Fibroblast of villous mesenchyme (primary cell): Measurements from ENCODE around the gene ZSWIM1. TPM values are rescaled to one million over a fixed set of nuclear protein-coding genes. Genes with fewer than 3 reads are reported as not detected.
"Not testable (repeated sequence)": the region's sequence is repeated elsewhere in the genome, so short reads cannot be mapped to it uniquely, and the experiment has no call there.

Experiments used
- DNase-seq: peaks from one replicate; pipeline ENCODE4 v3.0.0-alpha.2; 2010; ENCODE audit warnings: low read depth
- H3K4me3 ChIP-seq: 2 replicates; pipeline ENCODE4 v1.5.1; 2011; ENCODE audit warnings: low read depth, mild to moderate bottlenecking, low read length
- total RNA-seq: library from RNA; depleted of rRNA; stranded (reverse); fragments of >200 nt; gene quantifications from 2 replicates; pipeline ENCODE4 v1.2.3, GENCODE V29; 2012
- TF ChIP-seq, protein P1 (sequence below): IDR thresholded peaks from 2 replicates; pipeline ENCODE4 v1.5.1; 2012; ENCODE audit warnings: low read depth, mild to moderate bottlenecking, low read length; ENCODE audit not compliant: insufficient read depth

The ZSWIM1 gene
- total RNA-seq, 1 donor: 9.1 TPM

DNA sequence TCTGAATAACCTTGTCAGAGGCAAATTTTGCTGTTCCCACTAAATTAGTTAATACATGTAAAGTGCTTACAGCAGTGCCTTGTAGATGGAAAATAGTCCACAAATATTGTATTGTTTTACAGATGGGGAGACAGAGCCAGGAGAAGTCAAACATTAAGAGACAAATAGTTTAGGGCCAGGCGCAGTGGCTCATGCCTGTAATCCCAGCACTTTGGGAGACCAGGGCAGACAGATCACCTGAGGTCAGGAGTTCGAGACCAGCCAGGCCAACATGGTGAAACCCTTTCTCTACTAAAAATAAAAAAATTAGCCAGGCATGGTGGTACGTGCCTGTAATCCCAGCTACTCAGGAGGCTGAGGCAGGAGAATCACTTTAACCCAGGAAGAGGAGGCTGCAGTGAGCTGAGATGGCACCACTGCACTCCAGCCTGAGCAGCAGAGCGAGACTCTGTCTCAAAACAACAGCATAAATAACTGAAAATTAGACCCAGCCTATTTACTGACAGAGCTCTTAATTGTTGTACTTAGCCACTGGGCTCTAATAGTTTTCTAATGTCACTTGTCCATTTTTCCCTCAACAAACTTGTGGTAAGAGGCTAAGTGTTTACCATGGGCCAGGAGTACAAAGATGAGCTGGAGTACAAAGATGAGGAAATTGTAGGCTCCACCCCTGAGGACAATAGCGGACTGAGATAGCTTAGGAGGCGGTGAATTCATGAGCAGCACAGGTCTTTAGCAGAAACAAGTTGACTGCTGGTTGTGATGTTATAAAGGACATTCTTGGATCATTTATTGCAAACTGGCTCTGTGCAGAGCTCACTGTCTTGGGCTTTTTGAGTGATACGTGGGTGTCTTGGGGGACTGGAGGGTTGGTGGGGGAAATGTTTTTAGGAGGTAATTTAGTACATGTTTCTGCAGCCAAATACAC lies 17.2 kb upstream of the ZSWIM1 start:
- TF ChIP-seq, protein P1, sequence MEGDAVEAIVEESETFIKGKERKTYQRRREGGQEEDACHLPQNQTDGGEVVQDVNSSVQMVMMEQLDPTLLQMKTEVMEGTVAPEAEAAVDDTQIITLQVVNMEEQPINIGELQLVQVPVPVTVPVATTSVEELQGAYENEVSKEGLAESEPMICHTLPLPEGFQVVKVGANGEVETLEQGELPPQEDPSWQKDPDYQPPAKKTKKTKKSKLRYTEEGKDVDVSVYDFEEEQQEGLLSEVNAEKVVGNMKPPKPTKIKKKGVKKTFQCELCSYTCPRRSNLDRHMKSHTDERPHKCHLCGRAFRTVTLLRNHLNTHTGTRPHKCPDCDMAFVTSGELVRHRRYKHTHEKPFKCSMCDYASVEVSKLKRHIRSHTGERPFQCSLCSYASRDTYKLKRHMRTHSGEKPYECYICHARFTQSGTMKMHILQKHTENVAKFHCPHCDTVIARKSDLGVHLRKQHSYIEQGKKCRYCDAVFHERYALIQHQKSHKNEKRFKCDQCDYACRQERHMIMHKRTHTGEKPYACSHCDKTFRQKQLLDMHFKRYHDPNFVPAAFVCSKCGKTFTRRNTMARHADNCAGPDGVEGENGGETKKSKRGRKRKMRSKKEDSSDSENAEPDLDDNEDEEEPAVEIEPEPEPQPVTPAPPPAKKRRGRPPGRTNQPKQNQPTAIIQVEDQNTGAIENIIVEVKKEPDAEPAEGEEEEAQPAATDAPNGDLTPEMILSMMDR: no peak
- no peak for DNase-seq
- no peak overlapping the region for H3K4me3 ChIP-seq

DNA sequence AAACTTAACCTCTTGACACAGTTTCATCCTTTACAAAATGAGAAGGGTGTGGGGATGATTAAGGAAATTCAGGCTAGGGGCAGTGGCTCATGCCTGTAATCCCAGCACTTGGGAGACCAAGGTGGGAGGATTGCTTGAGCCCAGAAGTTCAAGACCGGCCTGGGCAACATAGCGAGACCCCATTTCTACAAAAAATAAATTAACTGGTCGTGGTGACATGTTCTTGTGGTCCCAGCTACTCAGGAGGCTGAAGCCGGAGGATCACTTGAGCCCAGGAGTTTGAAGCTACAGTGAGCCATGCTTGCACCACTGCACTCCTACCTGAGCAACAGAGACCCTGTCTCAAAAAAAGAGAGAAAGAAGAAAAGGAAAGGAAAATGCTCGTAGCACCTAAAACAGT lies 14.6 kb upstream of the ZSWIM1 start:
- TF ChIP-seq, protein P1: no peak
- DNase-seq: no peak
- H3K4me3 ChIP-seq: no peak overlapping the region

DNA sequence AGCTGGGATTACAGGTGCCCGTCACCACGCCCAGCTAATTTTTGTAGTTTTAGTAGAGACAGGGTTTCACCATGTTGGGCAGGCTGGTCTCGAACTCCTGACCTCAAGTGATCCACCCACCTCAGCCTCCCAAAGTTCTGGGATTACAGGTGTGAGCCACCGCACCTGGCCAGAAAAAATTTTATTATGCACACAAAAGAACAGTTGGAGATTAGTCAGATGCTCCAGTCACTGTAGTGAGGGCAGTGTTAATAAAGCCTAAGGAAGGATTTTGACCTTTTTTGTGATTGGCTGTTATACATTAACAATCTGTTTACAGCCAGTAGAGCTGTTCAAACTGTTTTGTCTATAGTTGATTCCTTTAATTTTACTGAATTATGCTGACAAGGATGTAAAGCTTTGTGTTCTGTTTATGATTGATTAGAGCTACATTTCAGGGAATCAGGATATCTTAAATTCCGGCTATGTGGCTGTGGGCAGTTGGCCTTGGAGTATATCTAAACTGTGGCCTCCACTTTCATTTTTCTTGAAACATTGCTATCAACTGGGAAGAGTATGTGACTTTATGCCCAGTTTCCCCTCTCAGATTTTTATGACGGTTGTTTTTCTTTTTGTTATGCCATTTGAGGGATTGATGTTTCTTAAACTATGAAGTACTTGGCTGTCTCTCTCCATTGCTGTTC lies 13.8 kb upstream of the ZSWIM1 start:
- no peak overlapping the region for H3K4me3 ChIP-seq
- no peak for DNase-seq
- TF ChIP-seq, protein P1: no peak

DNA sequence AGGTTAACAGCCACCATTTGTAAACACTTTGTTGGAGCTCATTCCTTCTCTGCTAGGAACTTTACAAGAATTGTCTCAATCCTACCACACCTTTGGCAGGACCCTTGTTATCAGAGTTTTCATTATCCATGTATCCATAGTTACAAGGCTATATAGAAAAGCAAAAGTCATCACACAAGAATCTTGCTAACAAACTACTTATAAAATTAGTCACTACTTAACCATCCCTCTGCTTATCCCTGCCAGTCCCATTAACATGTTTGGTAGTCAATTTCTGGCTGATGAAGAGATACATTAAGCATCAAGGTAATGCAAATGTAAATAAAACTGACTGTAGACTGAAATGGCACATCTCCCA lies 13.2 kb upstream of the ZSWIM1 start:
- peak; percentile 61 for DNase-seq
- TF ChIP-seq, protein P1: no peak
- no peak overlapping the region for H3K4me3 ChIP-seq

DNA sequence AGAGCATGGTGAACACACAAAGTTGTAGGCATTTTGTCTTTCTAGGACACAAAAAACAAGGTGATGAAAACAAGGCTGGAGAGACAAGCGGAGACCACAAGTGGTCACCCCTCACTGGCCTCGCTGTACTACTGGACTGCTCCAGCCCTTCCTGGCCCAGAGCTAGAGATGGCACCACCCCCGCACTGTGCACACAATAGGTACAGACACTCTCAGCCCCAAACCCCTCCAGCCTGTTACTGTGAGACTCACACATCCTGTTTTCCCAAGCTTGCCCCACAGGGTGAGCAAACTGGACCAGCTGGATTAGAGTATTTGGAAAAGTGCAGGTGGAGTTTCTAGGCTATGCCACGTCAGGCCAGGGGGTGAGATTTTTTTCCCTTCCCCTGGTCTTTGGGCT lies 8.4 kb upstream of the ZSWIM1 start:
- TF ChIP-seq, protein P1: no peak
- no peak overlapping the region for H3K4me3 ChIP-seq
- no peak for DNase-seq

DNA sequence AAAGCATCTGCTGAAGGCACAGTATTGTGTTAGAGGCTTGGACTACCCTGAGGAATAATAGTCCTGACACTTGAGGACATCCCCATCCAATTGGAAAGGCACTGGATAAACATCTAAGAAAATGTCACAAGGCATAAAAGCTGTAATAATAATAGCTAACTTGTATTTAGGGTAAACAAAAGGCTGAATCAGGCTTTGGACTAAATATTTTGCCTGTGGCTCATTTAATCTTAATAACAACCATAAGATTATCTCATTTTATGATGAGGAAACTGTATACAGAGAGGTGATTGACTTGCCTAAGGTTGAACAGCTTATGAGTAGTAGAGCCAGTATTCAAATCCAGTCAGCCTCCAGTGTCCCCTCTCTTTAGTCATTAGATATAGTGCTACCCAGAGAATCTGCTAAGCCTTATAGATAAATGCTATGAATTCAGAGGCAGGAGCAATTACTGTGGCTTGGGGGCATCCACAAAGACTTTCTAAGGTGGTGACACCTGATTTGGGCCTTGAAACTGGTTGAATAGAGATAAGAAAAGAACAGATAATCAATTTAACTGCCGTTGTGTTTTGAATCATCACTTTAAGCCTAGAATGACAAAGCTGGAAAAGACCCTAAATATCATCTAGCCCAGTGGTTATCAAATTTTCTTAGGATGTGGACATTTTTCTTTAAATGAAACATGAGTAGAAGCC lies 7.5 kb upstream of the ZSWIM1 start:
- H3K4me3 ChIP-seq: no peak overlapping the region
- DNase-seq: peak; percentile 35
- TF ChIP-seq, protein P1: no peak

DNA sequence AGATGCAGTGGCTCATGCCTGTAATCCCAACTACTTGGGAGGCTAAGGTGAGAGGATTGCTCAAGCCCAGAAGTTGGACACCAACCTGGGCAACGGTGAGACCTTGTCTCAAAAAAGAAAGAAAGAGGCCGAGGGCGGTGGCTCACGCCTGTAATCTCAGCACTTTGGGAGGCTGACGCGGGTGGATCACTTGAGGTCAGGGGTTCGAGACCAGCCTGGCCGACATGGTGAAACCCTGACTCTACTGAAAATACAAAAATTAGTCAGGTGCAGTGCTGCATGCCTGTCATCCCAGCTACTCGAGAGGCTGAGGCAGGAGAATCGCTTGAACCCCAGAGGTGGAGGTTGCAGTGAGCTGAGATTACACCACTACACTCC lies 6.9 kb upstream of the ZSWIM1 start:
- not testable (repeated sequence) for DNase-seq, H3K4me3 ChIP-seq
